Inflammatory macrophage treated with lipopolysaccharide for 4 hours (primary cell): ENCODE data around the gene ADRB2.

Experiments
- DNase-seq: peaks from one replicate; pipeline ENCODE4 v3.0.0-alpha.2; 2020

Gene ADRB2

GRCh38 chr5:148856424-148856823 lies 30.0 kb downstream of the ADRB2 start:
- DNase-seq = no peak

- DNase-seq = no peak
These were observed 31.1 kb downstream of the ADRB2 start for GRCh38 chr5:148857474-148857873.

- DNase-seq = no peak
These were observed 31.7 kb downstream of the ADRB2 start for GRCh38 chr5:148858106-148858505.

- DNase-seq = no peak
These were observed 32.1 kb downstream of the ADRB2 start for GRCh38 chr5:148858547-148858946.

GRCh38 chr5:148859703-148860102 lies 33.3 kb downstream of the ADRB2 start:
- DNase-seq = peak; percentile 15

- no peak for DNase-seq
These were observed 34.2 kb downstream of the ADRB2 start for GRCh38 chr5:148860599-148860998.

- no peak for DNase-seq
These were observed 34.7 kb downstream of the ADRB2 start for GRCh38 chr5:148861088-148861487.

GRCh38 chr5:148861696-148862095 lies 35.3 kb downstream of the ADRB2 start:
- DNase-seq = no peak

- DNase-seq = no peak
These were observed 37.9 kb downstream of the ADRB2 start for GRCh38 chr5:148864113-148864841.

GRCh38 chr5:148866024-148866423 lies 39.6 kb downstream of the ADRB2 start:
- no peak for DNase-seq

- DNase-seq = no peak
These were observed 46.7 kb downstream of the ADRB2 start for GRCh38 chr5:148873120-148873519.

GRCh38 chr5:148873690-148874485 lies 47.5 kb downstream of the ADRB2 start:
- DNase-seq = no peak

GRCh38 chr5:148875205-148875875 lies 48.9 kb downstream of the ADRB2 start:
- no peak for DNase-seq

GRCh38 chr5:148877436-148877835 lies 51.0 kb downstream of the ADRB2 start:
- peak; percentile 33 for DNase-seq
